AG04450 (cell line): ENCODE data around the gene ABCB8. TPM values are rescaled to one million over a fixed set of nuclear protein-coding genes. Genes with fewer than 3 reads are reported as not detected.

Experiments
- CTCF ChIA-PET: fragments of 300-600, 350-600 bp; formaldehyde crosslinking; extraction: SDS; loops from one replicate; lab custom pipeline; 2022; ENCODE audit warnings: antibody characterized with exemption, inconsistent platforms; lab: Charles Lee
- POLR2A ChIA-PET: fragments of 350-600 bp; formaldehyde crosslinking; extraction: SDS; loops from one replicate; lab custom pipeline; 2021; ENCODE audit warnings: antibody characterized with exemption, inconsistent platforms; lab: Yijun Ruan, JAX
- DNase-seq: peaks from one replicate; pipeline ENCODE4 v3.0.0-alpha.2; 2011; ENCODE audit warnings: low read depth, low spot score
- H3K27ac ChIP-seq: one replicate; pipeline ENCODE4 v1.5.1; 2012; ENCODE audit warnings: low read depth, low read length, control low read depth
- H3K27me3 ChIP-seq: one replicate; pipeline ENCODE4 v1.6.0; 2012; ENCODE audit warnings: low read length; ENCODE audit not compliant: control insufficient read depth, insufficient read depth
- H3K4me3 ChIP-seq: 2 replicates; pipeline ENCODE4 v1.5.1; 2011; ENCODE audit warnings: mild to moderate bottlenecking, low read depth, low read length, control low read depth
- H3K9me3 ChIP-seq: 2 replicates; pipeline ENCODE4 v1.5.1; 2012; ENCODE audit warnings: low read length; ENCODE audit not compliant: control insufficient read depth, insufficient read depth
- CTCF ChIP-seq: IDR thresholded peaks from 2 replicates; pipeline ENCODE4 v1.5.1; 2011; ENCODE audit warnings: low read depth, low read length, control low read depth, inconsistent platforms
- polyA plus RNA-seq: library from polyadenylated mRNA; depleted of rRNA; stranded (reverse); fragments of >200 nt; gene quantifications from 2 replicates; pipeline ENCODE4 v1.2.3, GENCODE V29; 2011

ABCB8 gene
- polyA plus RNA-seq, 1 experiment: 10.7 TPM

DNA sequence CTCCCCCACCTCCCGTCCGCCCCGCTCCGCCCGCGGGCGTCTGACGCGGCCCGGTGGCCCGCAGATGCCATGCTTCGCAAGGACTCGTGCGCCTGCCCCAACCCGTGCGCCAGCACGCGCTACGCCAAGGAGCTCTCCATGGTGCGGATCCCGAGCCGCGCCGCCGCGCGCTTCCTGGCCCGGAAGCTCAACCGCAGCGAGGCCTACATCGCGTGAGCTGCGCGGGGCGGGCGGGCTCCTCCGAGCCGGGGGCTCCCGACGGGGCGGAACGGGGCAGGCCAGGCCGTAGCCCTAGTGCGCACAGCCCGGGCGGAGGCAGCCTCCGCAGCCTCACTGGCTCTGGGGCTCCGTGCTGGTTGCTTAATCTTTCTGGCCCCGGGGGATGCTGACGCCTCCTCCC is 22.9 kb downstream of the ABCB8 start:
- H3K27me3 ChIP-seq: peaks cover 5% of the 10 kb centered on the region
- H3K4me3 ChIP-seq: no peak overlapping the region
- TF ChIP-seq CTCF: no peak
- POLR2A ChIA-PET: interaction anchor here (0.6 kb wide), 1 partner anchor 20 kb away, joined by 3 read pairs; no protein-coding TSS in a partner anchor
- no peak for DNase-seq
- H3K9me3 ChIP-seq: no peaks in the 10 kb centered on the region; the same call in 1 of the 2 replicates
- H3K27ac ChIP-seq: no peak overlapping the region
- CTCF ChIA-PET: interaction anchor here (1.3 to 1.8 kb wide), 2 partner anchors 33 to 60 kb away, joined by 3 to 4 read pairs; no protein-coding TSS in a partner anchor

DNA sequence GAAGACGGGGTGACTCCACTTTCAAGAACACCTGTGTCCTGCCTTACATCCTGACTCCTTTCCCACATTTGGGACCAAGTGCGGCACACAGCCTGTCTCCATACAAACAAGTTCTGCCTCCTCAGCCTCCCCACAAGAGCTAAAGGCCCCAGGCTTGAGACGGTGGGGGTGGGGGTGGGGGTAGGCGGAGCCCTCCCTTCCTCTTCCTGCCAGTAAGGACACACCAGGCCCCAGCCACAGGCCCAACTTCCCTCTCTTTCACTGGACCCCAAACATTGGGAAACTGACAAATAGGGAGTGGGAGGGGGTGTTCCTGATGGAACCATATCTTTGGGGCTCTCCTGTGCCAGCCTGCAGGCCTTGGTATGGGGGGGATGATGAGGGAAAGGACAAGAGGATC is 24.8 kb downstream of the ABCB8 start:
- no peak overlapping the region for H3K27ac ChIP-seq
- no peak for TF ChIP-seq CTCF
- no peak for DNase-seq
- POLR2A ChIA-PET: no interaction called here
- H3K27me3 ChIP-seq: peaks cover 5% of the 10 kb centered on the region
- no peaks in the 10 kb centered on the region; the same call in 1 of the 2 replicates for H3K9me3 ChIP-seq
- CTCF ChIA-PET: no interaction called here
- H3K4me3 ChIP-seq: no peak overlapping the region

DNA sequence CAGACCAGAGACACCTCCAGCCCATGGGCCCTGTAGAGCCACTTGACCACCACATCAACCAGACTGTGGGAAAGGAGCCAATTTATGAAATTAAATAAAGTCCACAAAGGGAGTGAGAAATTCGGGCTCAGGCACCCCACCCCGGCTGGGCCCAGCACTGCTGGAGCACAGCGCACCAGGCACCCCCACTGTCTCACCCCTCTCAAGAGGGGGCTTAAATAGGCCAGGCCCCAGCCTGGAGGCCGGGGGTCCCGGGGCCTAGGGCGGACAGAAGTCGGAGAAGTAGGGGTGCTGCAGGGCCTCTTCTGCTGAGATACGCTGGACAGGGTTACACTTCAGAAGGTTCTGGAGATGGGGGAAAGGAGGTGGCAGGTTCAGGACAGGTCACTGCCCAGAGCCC is 25.5 kb downstream of the ABCB8 start:
- Histone ChIP-seq H3K9me3 (no peaks in the 10 kb centered on the region; the same call in 1 of the 2 replicates), H3K27ac (no peak overlapping the region), H3K27me3 (peaks cover 5% of the 10 kb centered on the region), H3K4me3 (no peak overlapping the region)
- no peak for DNase-seq
- no peak for TF ChIP-seq CTCF
- ChIA-PET POLR2A (no interaction called here), CTCF (interaction anchor here (1.1 kb wide), 1 partner anchor 36 kb away, joined by 4 read pairs; no protein-coding TSS in a partner anchor)

DNA sequence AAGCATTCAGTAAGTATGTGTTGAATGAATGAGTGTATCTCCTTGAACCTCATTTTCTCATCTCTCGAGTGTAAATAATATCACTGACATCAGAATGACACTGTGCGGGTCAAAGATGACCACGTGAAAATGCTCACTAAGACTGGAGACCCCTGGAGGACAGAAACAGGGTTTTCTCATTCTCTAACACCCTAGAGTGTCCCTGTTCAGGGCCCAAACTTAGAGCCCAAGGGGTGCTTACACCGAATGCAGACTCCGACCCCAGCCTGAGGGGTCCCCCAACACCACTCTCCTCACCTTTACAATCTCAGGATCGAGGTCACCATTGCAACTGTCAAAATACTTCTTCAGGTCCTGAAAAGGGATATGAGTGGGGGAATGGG is 28.0 kb downstream of the ABCB8 start:
- 0 out of 2 replicates have a peak, but pooled peaks have one; percentile 5 for TF ChIP-seq CTCF
- H3K4me3 ChIP-seq: no peak overlapping the region
- CTCF ChIA-PET: interaction anchor here (1.0 kb wide), 1 partner anchor 158 kb away, joined by 3 read pairs; no protein-coding TSS in a partner anchor
- H3K27me3 ChIP-seq: no peaks in the 10 kb centered on the region
- DNase-seq: no peak
- no peaks in the 10 kb centered on the region; the same call in 1 of the 2 replicates for H3K9me3 ChIP-seq
- no peak overlapping the region for H3K27ac ChIP-seq
- POLR2A ChIA-PET: interaction anchor here (0.6 kb wide), 1 partner anchor 12 kb away, joined by 3 read pairs; no protein-coding TSS in a partner anchor

DNA sequence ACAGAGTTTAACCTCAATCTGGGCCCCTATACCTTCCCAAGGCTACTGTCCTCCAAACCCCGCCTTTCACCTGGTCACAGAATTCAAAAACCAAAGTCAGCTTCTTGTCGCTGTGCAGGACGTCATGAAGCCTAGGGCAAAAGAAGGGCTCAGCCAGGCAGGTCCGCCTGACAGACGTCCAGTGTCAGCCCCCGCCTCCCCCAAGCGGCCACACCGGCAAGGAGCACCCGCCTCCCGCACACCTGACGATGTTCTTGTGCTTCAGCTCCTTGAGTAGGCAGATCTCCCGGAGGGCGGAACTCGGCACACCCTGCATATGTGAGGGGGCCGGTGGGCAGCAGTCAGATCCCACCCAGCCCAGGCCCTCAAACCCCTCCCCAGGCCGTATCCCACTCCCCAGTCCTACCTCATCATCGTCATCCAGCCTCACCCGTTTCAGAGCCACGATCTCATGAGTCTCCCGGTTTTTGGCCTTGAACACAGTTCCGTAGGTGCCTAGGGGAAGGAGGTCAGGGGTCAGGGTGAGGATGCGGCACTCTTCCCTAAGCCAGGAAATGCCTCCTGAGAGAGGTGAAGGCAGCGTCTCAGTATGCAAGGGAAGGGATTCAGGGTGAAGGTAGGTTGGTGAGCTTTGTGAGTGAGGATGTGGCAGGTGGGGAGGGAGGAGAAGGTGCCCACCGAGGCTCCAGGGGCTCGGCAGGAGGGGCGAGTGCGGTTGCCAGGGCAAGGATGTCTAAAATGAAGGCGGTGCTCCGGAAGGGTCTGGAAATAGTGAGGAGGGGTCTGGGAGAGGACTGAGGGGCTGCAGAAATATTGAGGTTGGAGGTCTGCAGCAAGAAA is 28.6 kb downstream of the ABCB8 start:
- H3K27ac ChIP-seq: peak overlapping the region; percentile 21
- POLR2A ChIA-PET: interaction anchor here (0.6 to 2.2 kb wide), 3 partner anchors 9 to 24 kb away, joined by 3 to 8 read pairs (median 3); partner anchors contain the start of gene FASTK
- CTCF ChIA-PET: interaction anchor here (1.0 to 1.4 kb wide), 3 partner anchors 38 to 158 kb away, joined by 3 read pairs; no protein-coding TSS in a partner anchor
- no peaks in the 10 kb centered on the region for H3K27me3 ChIP-seq
- no peak for DNase-seq
- TF ChIP-seq CTCF: no peak
- peak overlapping the region; percentile 66 for H3K4me3 ChIP-seq
- H3K9me3 ChIP-seq: no peaks in the 10 kb centered on the region; the same call in 1 of the 2 replicates
